Esophagus muscularis mucosa (tissue), 4 donors: ENCODE measurements around the gene CHRNA4. TPM values are rescaled to one million over a fixed set of nuclear protein-coding genes. Genes with fewer than 3 reads are reported as not detected.

ENCODE experiments used
- DNase-seq: peaks from one replicate; pipeline ENCODE4 v3.0.0-alpha.2; 2017; ENCODE audit errors: extremely low spot score
- H3K27ac ChIP-seq, 4 donors: fragments of 200-600 bp; sonication (generic); replicated peaks in 1 of 4; 1 replicate in 3 of 4; 2 replicates in 1 of 4; pipeline ENCODE4 v1.5.1; 2016 to 2019; ENCODE audit warnings: mild to moderate bottlenecking in 1 of 4
- H3K27me3 ChIP-seq, 4 donors: fragments of 200-600 bp; sonication (generic); one replicate each; pipeline versions ENCODE4 v1.5.1 to v1.6.0; 2016 to 2019
- H3K36me3 ChIP-seq, 4 donors: fragments of 200-600 bp; sonication (generic); one replicate each; pipeline ENCODE4 v1.5.1; 2016 to 2019
- H3K4me1 ChIP-seq, 4 donors: fragments of 200-600 bp; sonication (generic); one replicate each; pipeline ENCODE4 v1.5.1; 2016 to 2019
- H3K4me3 ChIP-seq, 4 donors: fragments of 200-600 bp; sonication (generic); 1 replicate in 2 of 4; 2 replicates in 2 of 4; pipeline ENCODE4 v1.5.1; 2016 to 2019; ENCODE audit warnings: mild to moderate bottlenecking in 4 of 4, moderate library complexity in 1 of 4
- H3K9me3 ChIP-seq, 4 donors: fragments of 200-600 bp; sonication (generic); 1 replicate in 3 of 4; 2 replicates in 1 of 4; pipeline ENCODE4 v1.5.1; 2016 to 2019
- EP300 ChIP-seq: sonication (generic); formaldehyde crosslinking; IDR thresholded peaks from one replicate; pipeline ENCODE4 v1.6.1; 2017; ENCODE audit warnings: antibody characterized with exemption
- POLR2A ChIP-seq: fragments of 450-650 bp; IDR thresholded peaks from one replicate; pipeline ENCODE4 v1.6.1; 2017; ENCODE audit warnings: antibody characterized with exemption, moderate library complexity, mild to moderate bottlenecking, low read depth
- POLR2AphosphoS5 ChIP-seq, 2 donors: sonication (generic); formaldehyde crosslinking; IDR thresholded peaks; one replicate each; pipeline ENCODE4 v1.6.1; 2017; ENCODE audit warnings: antibody characterized with exemption in 2 of 2
- WGBS: methylation state at CpG from one replicate; pipeline ENCODE4 v1.1.5; 2018; 5-methylcytosine and 5-hydroxymethylcytosine counted together
- intact Hi-C: fragments of 100-400 bp; cut with DNase I; formaldehyde crosslinking; loops from one replicate; pipeline ENCODE4 v1.15.1; 2023
- total RNA-seq, 4 donors: library from RNA; depleted of rRNA; stranded (reverse); fragments of >200 nt; gene quantifications; one replicate each; pipeline versions ENCODE4 v1.1.0 to v1.2.1, GENCODE V29; 2016
- TF ChIP-seq, protein P1 (sequence below), 3 experiments: fragments of 200-600 bp in 2 of 3; fragments of 450-650 bp in 1 of 3; sonication (generic) in 2 of 3; IDR thresholded peaks; one replicate each; pipeline ENCODE4 v1.5.1; 2017 to 2019; ENCODE audit warnings: antibody characterized with exemption in 3 of 3, mild to moderate bottlenecking in 2 of 3, moderate library complexity in 1 of 3

The CHRNA4 gene
- total RNA-seq, 4 donors from 2014 or later, result not detected

- Histone ChIP-seq H3K27me3 (peaks cover 0 to 99% (median 8%) of the 10 kb centered on the region in 4 donors), H3K4me3 (no peak overlapping the region), H3K27ac (no peak overlapping the region), H3K9me3 (no peaks in the 10 kb centered on the region), H3K36me3 (no peaks in the 10 kb centered on the region), H3K4me1 (peaks cover 0 to 15% (median 0%) of the 10 kb centered on the region in 4 donors)
- WGBS, result 62% methylated on average over 5 of the region's 11 CpGs
- no peak for DNase-seq
- TF ChIP-seq POLR2AphosphoS5 (IDR thresholded peaks at IDR 0.05), result no peak
- TF ChIP-seq POLR2A, result no peak
- no peak for TF ChIP-seq EP300
- TF ChIP-seq, protein P1, sequence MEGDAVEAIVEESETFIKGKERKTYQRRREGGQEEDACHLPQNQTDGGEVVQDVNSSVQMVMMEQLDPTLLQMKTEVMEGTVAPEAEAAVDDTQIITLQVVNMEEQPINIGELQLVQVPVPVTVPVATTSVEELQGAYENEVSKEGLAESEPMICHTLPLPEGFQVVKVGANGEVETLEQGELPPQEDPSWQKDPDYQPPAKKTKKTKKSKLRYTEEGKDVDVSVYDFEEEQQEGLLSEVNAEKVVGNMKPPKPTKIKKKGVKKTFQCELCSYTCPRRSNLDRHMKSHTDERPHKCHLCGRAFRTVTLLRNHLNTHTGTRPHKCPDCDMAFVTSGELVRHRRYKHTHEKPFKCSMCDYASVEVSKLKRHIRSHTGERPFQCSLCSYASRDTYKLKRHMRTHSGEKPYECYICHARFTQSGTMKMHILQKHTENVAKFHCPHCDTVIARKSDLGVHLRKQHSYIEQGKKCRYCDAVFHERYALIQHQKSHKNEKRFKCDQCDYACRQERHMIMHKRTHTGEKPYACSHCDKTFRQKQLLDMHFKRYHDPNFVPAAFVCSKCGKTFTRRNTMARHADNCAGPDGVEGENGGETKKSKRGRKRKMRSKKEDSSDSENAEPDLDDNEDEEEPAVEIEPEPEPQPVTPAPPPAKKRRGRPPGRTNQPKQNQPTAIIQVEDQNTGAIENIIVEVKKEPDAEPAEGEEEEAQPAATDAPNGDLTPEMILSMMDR (IDR thresholded peaks at IDR 0.05), result no peak
- intact Hi-C loops, result no loop called here
These were observed 18.1 kb upstream of the CHRNA4 start for GRCh38 chr20:63379296-63379695.

GRCh38 chr20:63378626-63379025 lies 17.5 kb upstream of the CHRNA4 start:
- Histone ChIP-seq H3K4me1 (peaks cover 0 to 15% (median 0%) of the 10 kb centered on the region in 4 donors), H3K36me3 (no peaks in the 10 kb centered on the region), H3K9me3 (no peaks in the 10 kb centered on the region), H3K4me3 (no peak overlapping the region), H3K27ac (no peak overlapping the region), H3K27me3 (peaks cover 0 to 100% (median 8%) of the 10 kb centered on the region in 4 donors)
- intact Hi-C loops, result no loop called here
- WGBS, result 50% methylated on average over 9 of the region's 12 CpGs
- TF ChIP-seq POLR2AphosphoS5 (IDR thresholded peaks at IDR 0.05) (no peak), EP300 (no peak), POLR2A (no peak)
- TF ChIP-seq, protein P1 (IDR thresholded peaks at IDR 0.05), result no peak
- DNase-seq, result no peak

GRCh38 chr20:63377951-63378381 lies 16.8 kb upstream of the CHRNA4 start:
- H3K27ac ChIP-seq, result no peak overlapping the region
- intact Hi-C loops, result no loop called here
- H3K36me3 ChIP-seq, result no peaks in the 10 kb centered on the region
- no peaks in the 10 kb centered on the region for H3K9me3 ChIP-seq
- TF ChIP-seq POLR2A (no peak), EP300 (no peak), POLR2AphosphoS5 (IDR thresholded peaks at IDR 0.05) (no peak)
- TF ChIP-seq, protein P1 (IDR thresholded peaks at IDR 0.05), result no peak
- DNase-seq, result no peak
- peaks cover 0 to 15% (median 0%) of the 10 kb centered on the region in 4 donors for H3K4me1 ChIP-seq
- peaks cover 0 to 100% (median 11%) of the 10 kb centered on the region in 4 donors for H3K27me3 ChIP-seq
- WGBS, result 51% methylated on average over 9 of the region's 15 CpGs
- H3K4me3 ChIP-seq, result no peak overlapping the region

DNA sequence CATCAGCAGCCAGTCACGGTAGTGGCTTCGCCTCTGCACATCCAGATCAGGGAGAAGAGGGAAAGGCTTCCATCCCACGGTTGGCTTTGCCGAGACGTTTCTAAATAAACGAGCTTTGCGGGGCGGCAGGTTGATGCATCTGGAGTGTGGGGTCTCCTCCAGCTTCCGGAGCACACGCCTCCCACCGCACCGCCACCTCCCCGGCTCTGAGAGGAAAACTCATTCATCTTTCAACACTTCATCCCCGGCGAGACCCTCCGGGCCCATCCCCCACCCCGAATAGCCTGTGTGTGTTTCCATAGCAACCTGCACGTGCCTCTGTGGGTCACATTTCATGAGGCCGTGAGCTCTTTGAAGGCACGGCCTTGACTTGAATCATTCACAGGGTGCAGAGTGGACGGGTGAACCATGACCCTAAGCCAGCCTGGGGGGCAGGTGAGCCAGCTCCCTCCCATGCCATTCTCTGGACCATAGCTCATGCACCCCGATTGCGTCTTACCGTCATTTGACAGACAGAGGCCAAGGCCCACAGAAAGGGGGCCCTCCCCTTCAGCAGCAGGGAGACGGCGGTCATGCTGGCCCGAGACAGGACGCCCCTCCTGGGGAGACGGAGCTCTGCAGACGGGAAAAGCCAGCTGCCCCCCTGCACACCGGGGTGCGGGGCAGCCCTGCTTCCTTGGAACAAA lies 16.2 kb upstream of the CHRNA4 start:
- TF ChIP-seq, protein P1 (IDR thresholded peaks at IDR 0.05), result no peak
- TF ChIP-seq POLR2A, result no peak
- TF ChIP-seq EP300, result no peak
- TF ChIP-seq POLR2AphosphoS5 (IDR thresholded peaks at IDR 0.05), result no peak
- 3% methylated on average over 7 of the region's 32 CpGs for WGBS

More for the DNA sequence above, 16.2 kb upstream of the CHRNA4 start:
- Histone ChIP-seq H3K36me3 (no peaks in the 10 kb centered on the region), H3K27ac (no peak overlapping the region), H3K4me3 (no peak overlapping the region), H3K9me3 (no peaks in the 10 kb centered on the region), H3K4me1 (peaks cover 0 to 15% (median 0%) of the 10 kb centered on the region in 4 donors), H3K27me3 (peaks cover 0 to 100% (median 11%) of the 10 kb centered on the region in 4 donors)
- DNase-seq, result no peak
- intact Hi-C loops, result no loop called here
